ENCODE data around the gene MAPKBP1. TPM values are rescaled to one million over a fixed set of nuclear protein-coding genes. Genes with fewer than 3 reads are reported as not detected.
A peak's percentile ranks its signal among the peaks of the same experiment; 100 is the strongest.

The MAPKBP1 gene
- total and polyA plus RNA-seq, 2 of the 13 experiments (the other 11 are each of a cell fraction or from before 2014, with no cell fraction given) = 3.0 to 7.3 TPM

DNA sequence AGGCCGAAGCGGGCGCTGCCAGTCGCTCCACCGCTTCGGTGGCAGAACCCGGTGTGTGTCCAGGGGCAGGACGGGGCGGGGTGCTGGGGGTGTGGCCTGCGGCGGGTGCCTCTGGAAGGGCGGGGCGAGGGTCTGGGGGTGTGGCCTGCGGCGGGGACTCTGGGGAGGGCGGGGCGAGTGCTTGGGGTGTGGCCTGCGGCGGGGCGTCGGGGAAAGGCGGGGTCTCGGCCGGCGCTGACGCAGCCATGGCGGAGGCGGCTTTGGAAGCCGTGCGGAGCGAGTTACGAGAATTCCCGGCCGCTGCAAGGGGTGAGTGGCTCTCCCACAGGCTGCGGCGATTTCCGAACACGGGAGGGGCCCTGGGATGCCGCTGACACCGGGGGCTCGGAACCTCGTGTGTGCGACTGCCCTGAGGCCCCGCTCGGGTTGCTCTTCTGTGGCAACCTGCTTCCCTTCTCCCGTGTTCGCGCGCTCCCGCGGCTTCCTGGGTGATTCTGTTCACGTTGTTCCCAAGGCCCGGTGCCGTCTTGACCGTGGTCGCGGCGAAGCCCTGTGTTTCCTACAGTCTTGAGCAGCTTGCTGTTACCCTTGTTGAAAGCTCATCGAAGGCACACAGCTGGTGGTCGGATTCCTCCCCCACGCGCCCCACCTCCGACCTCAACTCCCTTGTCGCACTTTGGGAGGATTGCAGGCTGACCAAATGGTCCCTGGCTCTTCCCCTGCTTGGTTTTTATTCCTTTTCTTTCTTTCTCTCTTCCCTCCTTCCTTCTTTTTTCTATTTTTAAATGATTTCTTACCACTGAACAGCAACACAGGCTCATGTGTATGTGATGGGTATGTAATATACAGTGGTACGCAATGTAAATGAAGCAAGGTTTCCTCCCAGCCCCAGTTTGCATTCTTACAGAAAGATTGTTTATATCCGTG lies 53.9 kb downstream of the MAPKBP1 start, which contains the start of gene JMJD7 (continued):
- TF ChIP-seq ZNF574 (CRISPR knock-in tag; IDR thresholded peaks at IDR 0.05) (peak; percentile 55; the same call in 1 of the 2 replicates), ZNF713 (CRISPR knock-in tag; IDR thresholded peaks at IDR 0.05) (0 out of 2 replicates have a peak, but pooled peaks have one; percentile 52), ZNF652 (CRISPR knock-in tag; IDR thresholded peaks at IDR 0.05; ENCODE audit: borderline replicate concordance, low read depth) (no peak), RBM39 (IDR thresholded peaks at IDR 0.05; ENCODE audit: low read depth, low read length, poor library complexity, severe bottlenecking) (no peak), FOXA3 (CRISPR knock-in tag; IDR thresholded peaks at IDR 0.05) (no peak), RBFOX2 (IDR thresholded peaks at IDR 0.05; ENCODE audit: low read depth, low read length) (peak; percentile 74), RELA (CRISPR knock-in tag; IDR thresholded peaks at IDR 0.05) (0 out of 2 replicates have a peak, but pooled peaks have one; percentile 36), ZNF569 (CRISPR knock-in tag; IDR thresholded peaks at IDR 0.05; ENCODE audit: borderline replicate concordance) (no peak), XRCC5 (optimal IDR thresholded peaks at IDR 0.05; ENCODE audit: low read length) (no peak), KDM1A (CRISPR knock-in tag; IDR thresholded peaks at IDR 0.05) (no peak), HDAC6 (IDR thresholded peaks at IDR 0.05; ENCODE audit: low read depth, low read length) (no peak), ZNF350 (CRISPR knock-in tag; IDR thresholded peaks at IDR 0.05; ENCODE audit: borderline replicate concordance, low read depth) (no peak; the same call in 1 of the 2 replicates), ZNF580 (CRISPR knock-in tag; IDR thresholded peaks at IDR 0.05; ENCODE audit: borderline replicate concordance, low read depth) (no peak), SALL1 (CRISPR knock-in tag; IDR thresholded peaks at IDR 0.05) (peak; percentile 62), MYC (CRISPR knock-in tag; IDR thresholded peaks at IDR 0.05; ENCODE audit: borderline replicate concordance) (peak; percentile 16; the same call in 1 of the 2 replicates), ZNF460 (CRISPR knock-in tag; IDR thresholded peaks at IDR 0.05; ENCODE audit: borderline replicate concordance) (no peak), ZNF225 (CRISPR knock-in tag; IDR thresholded peaks at IDR 0.05) (peak; percentile 80; the same call in 1 of the 2 replicates), SIN3A (IDR thresholded peaks at IDR 0.05; ENCODE audit: borderline replicate concordance, low read depth, low read length) (peak; percentile 58; the same call in 1 of the 2 replicates), ZNF10 (CRISPR knock-in tag; IDR thresholded peaks at IDR 0.05; ENCODE audit: borderline replicate concordance, low read depth) (no peak), YY1 (IDR thresholded peaks at IDR 0.05; ENCODE audit: insufficient read depth, insufficient replicate concordance, low read depth, low read length) (peak; percentile 85)
- TF ChIP-seq, protein P1, sequence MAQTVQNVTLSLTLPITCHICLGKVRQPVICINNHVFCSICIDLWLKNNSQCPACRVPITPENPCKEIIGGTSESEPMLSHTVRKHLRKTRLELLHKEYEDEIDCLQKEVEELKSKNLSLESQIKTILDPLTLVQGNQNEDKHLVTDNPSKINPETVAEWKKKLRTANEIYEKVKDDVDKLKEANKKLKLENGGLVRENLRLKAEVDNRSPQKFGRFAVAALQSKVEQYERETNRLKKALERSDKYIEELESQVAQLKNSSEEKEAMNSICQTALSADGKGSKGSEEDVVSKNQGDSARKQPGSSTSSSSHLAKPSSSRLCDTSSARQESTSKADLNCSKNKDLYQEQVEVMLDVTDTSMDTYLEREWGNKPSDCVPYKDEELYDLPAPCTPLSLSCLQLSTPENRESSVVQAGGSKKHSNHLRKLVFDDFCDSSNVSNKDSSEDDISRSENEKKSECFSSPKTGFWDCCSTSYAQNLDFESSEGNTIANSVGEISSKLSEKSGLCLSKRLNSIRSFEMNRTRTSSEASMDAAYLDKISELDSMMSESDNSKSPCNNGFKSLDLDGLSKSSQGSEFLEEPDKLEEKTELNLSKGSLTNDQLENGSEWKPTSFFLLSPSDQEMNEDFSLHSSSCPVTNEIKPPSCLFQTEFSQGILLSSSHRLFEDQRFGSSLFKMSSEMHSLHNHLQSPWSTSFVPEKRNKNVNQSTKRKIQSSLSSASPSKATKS (CRISPR knock-in tag; IDR thresholded peaks at IDR 0.05) = 0 out of 2 replicates have a peak, but pooled peaks have one; percentile 49
- TF ChIP-seq, protein P2, sequence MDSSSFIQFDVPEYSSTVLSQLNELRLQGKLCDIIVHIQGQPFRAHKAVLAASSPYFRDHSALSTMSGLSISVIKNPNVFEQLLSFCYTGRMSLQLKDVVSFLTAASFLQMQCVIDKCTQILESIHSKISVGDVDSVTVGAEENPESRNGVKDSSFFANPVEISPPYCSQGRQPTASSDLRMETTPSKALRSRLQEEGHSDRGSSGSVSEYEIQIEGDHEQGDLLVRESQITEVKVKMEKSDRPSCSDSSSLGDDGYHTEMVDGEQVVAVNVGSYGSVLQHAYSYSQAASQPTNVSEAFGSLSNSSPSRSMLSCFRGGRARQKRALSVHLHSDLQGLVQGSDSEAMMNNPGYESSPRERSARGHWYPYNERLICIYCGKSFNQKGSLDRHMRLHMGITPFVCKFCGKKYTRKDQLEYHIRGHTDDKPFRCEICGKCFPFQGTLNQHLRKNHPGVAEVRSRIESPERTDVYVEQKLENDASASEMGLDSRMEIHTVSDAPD (CRISPR knock-in tag; IDR thresholded peaks at IDR 0.05) = 0 out of 2 replicates have a peak, but pooled peaks have one; percentile 22
